NCI-H1417 treated with DMSO at 0.1 percent for 48 hours (cell line): ENCODE data around the gene SLC6A18.

Source experiments
- DNase-seq: peaks from one replicate; lab custom pipeline; 2025; lab: John Stamatoyannopoulos, UW

SLC6A18 gene

GRCh38 chr5:1202798-1203185, 22.4 kb upstream of the SLC6A18 start:
- DNase-seq, result no peak

- no peak for DNase-seq
Observed at GRCh38 chr5:1203311-1203967, 21.7 kb upstream of the SLC6A18 start.

- DNase-seq, result no peak
Observed at GRCh38 chr5:1203968-1204692, 21.1 kb upstream of the SLC6A18 start.

GRCh38 chr5:1204693-1205242, 20.4 kb upstream of the SLC6A18 start:
- no peak for DNase-seq

- DNase-seq, result no peak
Observed at GRCh38 chr5:1205255-1206180, 19.7 kb upstream of the SLC6A18 start.

- no peak for DNase-seq
Observed at GRCh38 chr5:1206521-1207412, 18.4 kb upstream of the SLC6A18 start.

GRCh38 chr5:1207555-1207954, 17.6 kb upstream of the SLC6A18 start:
- DNase-seq, result no peak

- no peak for DNase-seq
Observed at GRCh38 chr5:1208221-1208742, 16.9 kb upstream of the SLC6A18 start.

- DNase-seq, result no peak
Observed at GRCh38 chr5:1208743-1209488, 16.3 kb upstream of the SLC6A18 start.

GRCh38 chr5:1209489-1209852, 15.7 kb upstream of the SLC6A18 start:
- DNase-seq, result no peak

GRCh38 chr5:1209896-1210776, 15.0 kb upstream of the SLC6A18 start:
- no peak for DNase-seq

- DNase-seq, result no peak
Observed at GRCh38 chr5:1210832-1211251, 14.3 kb upstream of the SLC6A18 start.

- no peak for DNase-seq
Observed at GRCh38 chr5:1211701-1212100, 13.5 kb upstream of the SLC6A18 start.

- DNase-seq, result no peak
Observed at GRCh38 chr5:1212271-1212670, 12.9 kb upstream of the SLC6A18 start.

- DNase-seq, result no peak
Observed at GRCh38 chr5:1212881-1213280, 12.3 kb upstream of the SLC6A18 start.

GRCh38 chr5:1213508-1214162, 11.5 kb upstream of the SLC6A18 start:
- DNase-seq, result no peak

GRCh38 chr5:1214163-1214935, 10.8 kb upstream of the SLC6A18 start:
- no peak for DNase-seq

- DNase-seq, result no peak
Observed at GRCh38 chr5:1214936-1215220, 10.3 kb upstream of the SLC6A18 start.
